H4 (cell line): ENCODE results near the gene VIPR2. TPM values are rescaled to one million over a fixed set of nuclear protein-coding genes. Genes with fewer than 3 reads are reported as not detected.

Experiments
- DNase-seq: peaks from one replicate; pipeline ENCODE4 v3.0.0-alpha.2; 2015; ENCODE audit warnings: low spot score
- total RNA-seq: library from RNA; depleted of rRNA; stranded (reverse); fragments of >200 nt; shearing (Covaris generic); gene quantifications from 2 replicates; pipeline ENCODE4 v1.2.3, GENCODE V29; 2014

The VIPR2 gene
- total RNA-seq, 1 experiment from 2014 or later = 0.77 TPM

- DNase-seq = no peak
These were observed 115.9 kb downstream of the VIPR2 start for GRCh38 chr7:159028508-159029401.

GRCh38 chr7:159027789-159028507, 116.7 kb downstream of the VIPR2 start:
- no peak for DNase-seq

- DNase-seq = no peak
These were observed 117.4 kb downstream of the VIPR2 start for GRCh38 chr7:159027056-159027788.

- no peak for DNase-seq
These were observed 118.2 kb downstream of the VIPR2 start for GRCh38 chr7:159026271-159027055.

- peak; percentile 58 for DNase-seq
These were observed 119.4 kb downstream of the VIPR2 start for GRCh38 chr7:159025161-159025779.

- no peak for DNase-seq
These were observed 120.3 kb downstream of the VIPR2 start for GRCh38 chr7:159024280-159024951.

- DNase-seq = no peak
These were observed 120.9 kb downstream of the VIPR2 start for GRCh38 chr7:159023746-159024145.

GRCh38 chr7:159023206-159023605, 121.5 kb downstream of the VIPR2 start:
- no peak for DNase-seq

GRCh38 chr7:159022238-159022993, 122.3 kb downstream of the VIPR2 start:
- DNase-seq = no peak

- no peak for DNase-seq
These were observed 123.7 kb downstream of the VIPR2 start for GRCh38 chr7:159020987-159021386.

GRCh38 chr7:159019111-159019510, 125.6 kb downstream of the VIPR2 start:
- no peak for DNase-seq

- no peak for DNase-seq
These were observed 126.9 kb downstream of the VIPR2 start for GRCh38 chr7:159017741-159018140.

GRCh38 chr7:159017210-159017609, 127.5 kb downstream of the VIPR2 start:
- DNase-seq = no peak

GRCh38 chr7:159016591-159016990, 128.1 kb downstream of the VIPR2 start:
- DNase-seq = no peak

- DNase-seq = peak; percentile 92
These were observed 128.9 kb downstream of the VIPR2 start for GRCh38 chr7:159015454-159016410.

- DNase-seq = no peak
These were observed 129.6 kb downstream of the VIPR2 start for GRCh38 chr7:159015081-159015453.

GRCh38 chr7:159014297-159015062, 130.2 kb downstream of the VIPR2 start:
- DNase-seq = no peak

GRCh38 chr7:159013825-159014289, 130.8 kb downstream of the VIPR2 start:
- no peak for DNase-seq
